Activated gamma-delta T cell treated with anti-CD3 and anti-CD28 coated beads, Interleukin-2, amount 50 U/mL, for 16 hours (primary cell): ENCODE measurements around the gene YPEL4.
"Not testable (repeated sequence)": the region's sequence is repeated elsewhere in the genome, so short reads cannot be mapped to it uniquely, and the experiment has no call there.

Experiments
- DNase-seq: peaks from one replicate; pipeline ENCODE4 v3.0.0-alpha.2; 2020; ENCODE audit warnings: low read depth

YPEL4 gene, protein sequence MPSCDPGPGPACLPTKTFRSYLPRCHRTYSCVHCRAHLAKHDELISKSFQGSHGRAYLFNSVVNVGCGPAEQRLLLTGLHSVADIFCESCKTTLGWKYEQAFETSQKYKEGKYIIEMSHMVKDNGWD

DNA sequence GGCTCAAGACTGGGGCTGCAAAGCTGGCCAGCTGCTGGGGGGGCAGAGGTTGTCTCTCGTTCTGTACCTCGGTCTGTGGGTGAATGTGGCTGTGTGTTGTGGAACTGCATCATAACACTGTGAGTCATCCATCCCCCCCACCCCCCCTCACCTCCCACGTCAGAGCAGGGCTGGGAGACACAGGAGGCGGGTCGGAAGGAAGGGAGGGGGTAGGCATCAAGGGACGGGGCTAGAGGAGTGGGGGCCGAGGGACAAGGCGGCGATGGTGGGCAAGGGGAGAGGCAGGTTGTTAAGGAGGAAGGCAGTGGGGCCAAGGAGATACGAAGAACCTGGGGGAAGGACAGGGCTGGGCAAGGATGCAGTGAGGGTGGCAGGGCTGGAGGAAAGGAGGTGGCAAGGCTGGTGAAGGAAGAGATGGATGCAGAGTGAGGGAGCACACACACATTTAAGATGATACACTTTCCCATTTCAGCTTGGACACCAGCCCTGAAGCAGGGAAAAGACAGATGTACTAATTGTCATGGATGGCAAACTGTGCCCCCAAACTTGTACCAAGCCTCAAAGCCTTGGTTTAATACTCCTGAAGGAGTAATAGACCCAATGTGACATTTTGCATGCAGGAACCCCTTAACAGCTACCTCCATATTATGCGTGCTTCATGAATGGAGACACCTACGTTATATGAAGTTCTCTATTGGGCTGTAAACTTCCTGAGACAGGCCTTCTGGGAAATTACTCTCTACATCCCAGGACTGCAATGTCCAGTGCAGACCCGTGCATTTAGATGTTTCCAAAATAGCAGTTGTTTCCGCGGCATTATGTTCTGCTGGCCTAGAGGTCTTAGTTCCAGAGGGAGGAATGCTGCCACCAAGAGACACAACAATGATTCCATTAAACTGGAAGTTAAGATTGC, at the start of gene YPEL4:
TSS of gene YPEL4 (minus strand) at position 87 of the 913 bp plus-strand sequence. CDS start 2,805 bp downstream, outside the sequence.
- DNase-seq = peak; percentile 55

DNA sequence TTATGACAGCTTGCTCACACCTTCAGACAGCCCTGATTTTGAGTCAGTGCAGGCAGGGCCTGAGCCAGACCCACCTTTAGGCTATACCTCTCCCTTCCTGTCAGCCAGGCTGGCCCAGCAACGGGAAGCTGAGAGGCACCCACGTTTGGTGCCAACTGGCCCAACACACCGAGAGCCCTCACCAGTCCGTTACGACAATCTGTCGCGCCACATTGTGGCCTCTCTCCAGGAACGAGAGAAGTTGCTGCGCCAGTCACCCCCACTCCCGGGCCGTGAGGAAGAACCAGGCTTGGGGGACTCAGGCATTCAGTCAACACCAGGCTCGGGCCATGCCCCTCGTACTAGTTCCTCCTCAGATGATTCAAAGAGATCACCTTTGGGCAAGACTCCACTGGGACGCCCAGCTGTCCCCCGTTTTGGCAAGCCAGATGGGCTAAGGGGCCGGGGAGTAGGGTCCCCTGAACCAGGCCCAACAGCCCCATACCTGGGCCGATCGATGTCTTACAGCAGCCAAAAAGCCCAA, 49.2 kb upstream of the YPEL4 start:
- no peak for DNase-seq

DNA sequence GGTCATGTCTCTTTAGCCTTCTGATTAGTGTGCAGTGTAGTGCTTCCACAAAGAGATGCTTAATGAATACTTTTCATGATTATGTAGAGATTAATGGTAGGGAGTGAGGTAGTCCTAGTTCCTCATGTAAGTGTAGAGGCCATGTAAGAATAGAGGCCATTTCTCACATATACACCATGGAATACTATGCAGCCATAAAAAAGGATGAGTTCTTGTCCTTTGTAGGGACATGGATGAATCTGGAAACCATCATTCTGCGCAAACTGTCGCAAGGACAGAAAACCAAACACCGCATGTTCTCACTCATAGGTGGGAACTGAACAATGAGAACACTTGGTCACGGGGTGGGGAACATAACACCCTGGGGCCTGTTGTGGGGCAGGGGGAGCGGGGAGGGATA, 40.8 kb upstream of the YPEL4 start:
- DNase-seq = not testable (repeated sequence)

DNA sequence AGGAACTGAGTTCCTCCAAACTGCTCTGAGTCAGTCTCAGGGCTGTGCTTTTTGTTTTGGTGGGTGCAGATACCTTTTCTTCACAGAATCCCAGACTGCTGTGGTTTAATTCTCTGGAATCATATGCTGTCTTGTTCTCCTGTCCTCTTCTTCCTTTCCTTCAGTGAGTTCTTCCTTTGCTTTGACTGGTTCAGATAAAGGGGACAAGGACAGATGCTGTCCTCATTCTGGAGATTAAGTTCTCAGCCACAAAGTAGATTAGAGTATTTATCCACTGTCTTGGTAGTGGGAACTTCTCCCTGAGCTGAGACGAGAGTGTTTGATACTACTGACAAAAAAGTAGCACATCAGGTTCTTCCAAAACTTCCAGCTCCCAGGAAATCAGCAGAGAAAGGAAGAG, 31.5 kb upstream of the YPEL4 start:
- DNase-seq = no peak

DNA sequence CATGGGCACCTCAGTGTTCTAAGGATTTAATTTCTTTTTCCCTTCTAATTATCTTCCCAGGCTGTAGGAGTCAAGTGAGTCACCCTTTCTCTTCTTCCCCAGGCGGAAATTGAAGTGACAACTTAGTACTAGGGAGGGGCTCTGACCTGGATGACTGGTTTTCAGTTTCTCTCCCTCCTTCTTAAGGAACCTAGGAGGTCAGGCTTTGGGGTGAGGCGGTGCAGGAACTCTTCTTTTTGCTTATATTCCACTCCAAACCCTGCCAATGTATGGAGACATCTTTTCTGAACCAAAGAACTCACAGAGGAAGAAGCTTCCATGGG, 30.8 kb upstream of the YPEL4 start:
- no peak for DNase-seq

DNA sequence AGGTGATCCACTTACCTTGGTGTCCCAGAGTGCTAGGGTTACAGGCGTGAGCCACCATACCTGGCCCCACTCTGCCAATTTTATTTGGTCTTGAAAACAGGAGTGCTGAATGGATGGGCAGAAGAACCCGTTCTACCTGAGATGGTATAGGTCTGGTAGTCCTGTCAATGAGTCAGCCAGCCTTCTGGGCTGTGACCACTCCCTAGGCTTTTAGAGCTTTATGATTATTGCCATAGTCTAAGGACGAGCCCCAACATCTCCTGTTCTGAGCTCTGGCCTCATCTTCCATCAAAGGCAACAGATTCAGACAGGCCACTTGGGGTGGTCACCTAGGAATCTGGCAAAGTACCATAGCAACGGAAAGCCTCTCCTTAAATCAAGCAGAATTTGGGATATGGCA, 29.7 kb upstream of the YPEL4 start:
- DNase-seq = no peak

DNA sequence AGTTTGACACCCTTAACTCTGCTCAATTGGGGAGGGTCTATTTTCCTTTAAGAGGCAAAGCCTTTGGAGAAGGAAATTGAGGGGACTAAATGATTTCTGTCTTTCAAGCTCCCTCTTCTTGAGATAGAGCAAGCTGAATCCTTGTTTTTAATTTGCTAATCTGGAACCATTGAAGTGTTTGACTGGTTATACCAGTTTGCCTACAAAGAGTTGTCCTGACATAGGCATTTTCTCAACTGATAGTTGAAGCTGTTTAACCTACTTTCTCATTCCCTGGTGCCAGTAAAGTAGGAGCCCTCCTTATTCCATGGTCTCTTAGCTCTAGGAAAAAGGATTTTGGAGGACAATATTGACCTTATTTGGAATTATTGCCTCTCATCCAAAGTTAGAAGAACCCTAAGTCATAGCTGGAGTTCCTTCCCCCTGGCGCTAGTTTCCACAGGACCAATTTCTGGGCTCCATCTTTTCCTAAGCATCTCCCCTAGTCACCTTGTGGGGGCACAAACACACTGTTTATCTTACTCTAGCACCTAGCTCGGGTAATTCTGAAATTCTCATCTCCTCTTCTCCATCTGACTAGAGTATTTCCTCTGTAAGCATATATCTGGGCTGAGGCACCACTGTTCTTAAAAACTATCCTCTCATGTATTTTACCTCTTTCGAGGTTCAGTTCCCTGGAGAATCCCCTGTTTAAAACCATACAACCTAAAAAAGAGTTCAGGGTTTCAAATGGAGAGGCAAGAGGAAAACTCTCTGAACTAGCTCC, 25.6 kb upstream of the YPEL4 start:
- DNase-seq = no peak

DNA sequence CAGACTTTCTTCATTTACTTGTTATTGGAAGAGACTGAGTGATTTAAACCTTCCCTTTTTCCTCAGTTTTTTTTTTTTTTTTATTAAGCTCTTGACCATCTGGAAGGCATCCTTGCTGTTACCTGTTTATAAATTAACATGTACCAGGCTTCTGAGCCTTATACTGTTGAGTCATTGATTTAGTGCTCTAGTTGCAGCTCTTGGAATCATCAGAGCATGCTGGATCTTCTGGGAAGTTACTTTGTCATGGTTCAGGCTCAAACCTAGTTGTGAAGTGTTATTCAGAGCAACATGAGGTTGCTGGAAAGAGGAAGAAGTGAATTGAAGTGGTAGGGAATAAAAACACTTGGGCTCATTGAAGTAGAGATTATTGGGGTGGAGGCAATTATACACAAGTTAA, 24.5 kb upstream of the YPEL4 start:
- DNase-seq = no peak

DNA sequence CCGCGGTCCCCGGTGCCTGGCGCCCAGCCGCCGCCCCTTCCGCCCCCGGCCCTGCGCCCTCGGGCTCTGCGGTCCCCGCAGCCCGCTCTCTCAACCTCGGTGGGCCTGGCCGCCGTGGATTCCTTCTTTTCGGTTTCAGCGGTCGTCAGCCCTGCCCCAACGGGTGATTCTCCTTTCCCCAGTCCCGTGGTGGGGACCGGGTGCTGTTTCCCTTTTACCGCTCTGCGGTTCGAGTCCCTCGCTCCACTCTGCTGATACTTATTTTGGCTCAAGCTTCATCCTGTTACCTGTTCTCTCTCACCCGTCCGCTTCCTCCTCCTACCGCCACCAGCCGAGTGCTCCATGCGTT, 18.7 kb upstream of the YPEL4 start:
- DNase-seq = peak; percentile 18

DNA sequence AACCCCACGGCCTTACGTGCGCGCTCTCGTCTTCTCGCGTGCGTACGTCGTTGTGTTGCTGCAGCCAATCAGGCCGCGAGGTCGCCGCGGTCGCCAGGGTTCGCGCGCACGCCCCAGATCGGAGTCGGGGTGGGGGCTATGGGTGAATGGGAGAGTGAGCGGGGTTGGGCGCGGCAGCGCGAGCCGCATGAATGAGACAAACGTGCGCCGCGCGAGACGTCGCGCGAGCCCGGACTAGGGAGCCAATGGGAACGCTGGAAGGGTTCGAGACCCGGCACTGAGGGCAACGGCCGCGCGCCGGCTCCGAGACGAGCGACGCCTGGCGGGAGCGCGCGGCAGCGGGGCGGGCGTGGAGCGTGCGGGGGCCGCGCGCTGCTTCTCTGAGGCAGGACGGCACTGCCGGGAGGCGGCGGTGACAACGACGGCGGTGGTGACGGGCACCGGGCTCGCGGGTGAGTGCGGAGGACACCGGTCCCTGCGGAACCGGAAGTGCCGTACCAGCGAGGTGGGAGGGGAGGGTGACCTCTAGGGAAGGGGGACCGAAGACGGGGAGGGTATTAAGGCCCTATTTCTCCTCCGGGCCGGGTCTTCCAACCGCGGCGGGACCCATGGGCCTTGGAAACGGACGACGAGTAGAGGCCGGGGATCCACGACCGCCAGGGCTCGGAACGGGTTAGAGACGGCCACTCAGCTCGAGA, 18.2 kb upstream of the YPEL4 start, which contains the start of gene ZDHHC5:
TSS of gene ZDHHC5 (plus strand) at position 379 of the 698 bp plus-strand sequence. CDS start 4,977 bp downstream, outside the sequence.
- peak; percentile 99 for DNase-seq

DNA sequence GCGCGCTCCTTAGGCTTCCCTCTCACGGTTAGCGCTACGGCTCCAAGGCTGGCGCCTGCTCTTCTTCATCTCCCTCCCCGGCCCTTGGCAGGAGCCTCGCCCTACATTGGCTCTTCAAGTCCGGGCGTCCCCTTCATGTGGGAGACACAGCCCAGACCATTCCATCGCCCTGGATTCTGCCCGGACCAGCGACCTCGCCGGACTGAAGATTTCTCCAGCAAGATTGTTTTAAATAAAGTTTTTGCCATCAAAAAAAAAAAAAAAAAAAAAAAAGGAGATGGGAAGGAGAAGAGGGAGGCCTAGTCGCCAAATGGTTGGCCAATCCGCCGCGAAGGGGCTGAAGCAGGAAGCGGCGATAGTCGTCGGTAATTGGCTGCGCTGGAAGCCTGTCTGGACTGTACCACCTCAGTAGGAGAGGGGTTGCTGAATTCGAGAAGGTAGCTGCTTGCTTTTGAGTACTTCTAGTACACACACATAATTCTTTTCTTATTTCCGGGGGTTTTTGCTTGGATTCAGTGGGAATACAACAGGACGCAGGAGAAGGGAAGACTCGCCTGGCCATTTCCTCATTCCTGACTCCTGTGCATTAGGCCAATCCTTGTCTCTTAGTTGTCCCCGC, 17.5 kb upstream of the YPEL4 start:
- peak; percentile 88 for DNase-seq

DNA sequence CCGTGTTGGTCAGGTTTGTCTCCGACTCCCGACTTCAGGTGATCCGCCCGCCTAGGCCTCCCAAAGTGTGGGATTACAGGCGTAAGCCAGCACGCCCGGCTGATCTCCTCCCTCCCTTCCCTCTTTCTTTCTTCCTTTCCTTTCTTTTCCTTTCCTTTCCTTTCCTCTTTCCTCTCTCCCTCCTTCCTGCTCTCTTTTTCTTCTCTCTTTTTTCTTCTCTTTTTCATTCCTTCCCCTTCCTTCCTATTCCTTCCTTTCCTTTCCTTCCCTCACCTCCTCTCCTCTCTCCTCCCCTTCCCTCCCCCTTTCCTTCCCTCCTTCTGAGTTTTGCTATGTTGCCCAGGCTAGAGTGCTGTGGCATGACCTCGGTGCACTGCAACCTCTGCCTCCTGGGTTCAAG, 14.3 kb upstream of the YPEL4 start:
- DNase-seq = no peak

DNA sequence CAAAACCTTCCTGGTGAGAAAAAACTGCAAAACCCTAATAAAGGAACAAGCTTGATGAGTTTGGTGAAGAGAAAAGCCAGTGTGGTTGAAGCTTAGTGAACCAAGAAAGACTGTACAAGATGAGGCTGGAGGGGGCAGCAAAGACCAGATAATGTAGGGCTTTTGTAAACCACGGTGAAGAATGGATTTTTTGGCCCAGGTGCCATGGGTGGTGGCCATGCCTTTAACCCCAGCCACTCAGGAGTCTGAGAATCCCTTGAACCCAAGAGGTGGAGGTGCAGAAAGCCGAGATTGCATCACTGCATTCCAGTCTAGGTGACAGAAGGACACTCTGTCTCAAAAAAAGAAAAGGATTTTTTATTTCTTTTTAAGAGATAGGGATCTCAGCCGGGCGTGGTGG, 13.2 kb upstream of the YPEL4 start:
- DNase-seq = no peak

DNA sequence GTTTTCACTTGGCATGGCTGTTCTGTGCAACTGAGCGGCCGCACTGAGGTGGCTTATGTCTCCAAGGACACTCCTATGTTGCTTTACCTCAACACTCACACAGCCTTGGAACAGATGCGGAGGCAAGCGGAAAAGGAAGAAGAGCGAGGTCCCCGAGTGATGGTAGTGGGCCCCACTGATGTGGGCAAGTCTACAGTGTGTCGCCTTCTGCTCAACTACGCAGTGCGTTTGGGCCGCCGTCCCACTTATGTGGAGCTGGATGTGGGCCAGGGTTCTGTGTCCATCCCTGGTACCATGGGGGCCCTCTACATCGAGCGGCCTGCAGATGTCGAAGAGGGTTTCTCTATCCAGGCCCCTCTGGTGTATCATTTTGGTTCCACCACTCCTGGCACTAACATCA, 10.0 kb upstream of the YPEL4 start:
- DNase-seq = no peak

DNA sequence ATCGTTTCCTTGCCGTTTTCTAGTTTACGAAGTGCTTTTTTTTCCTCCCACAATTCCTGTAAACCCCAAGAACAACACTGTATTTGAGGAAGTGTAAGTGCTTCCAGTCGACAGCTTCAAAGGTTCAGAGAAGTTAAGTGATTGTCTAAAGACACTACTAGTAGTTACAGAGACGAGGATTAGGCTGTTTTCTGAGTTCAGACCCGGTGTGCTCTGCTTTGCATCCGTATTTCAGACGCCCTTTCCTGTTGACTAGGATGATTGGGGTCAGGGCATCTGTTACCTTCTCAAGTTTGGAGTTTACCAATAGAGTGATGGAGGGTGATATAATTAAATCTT, 8.3 kb upstream of the YPEL4 start:
- no peak for DNase-seq

DNA sequence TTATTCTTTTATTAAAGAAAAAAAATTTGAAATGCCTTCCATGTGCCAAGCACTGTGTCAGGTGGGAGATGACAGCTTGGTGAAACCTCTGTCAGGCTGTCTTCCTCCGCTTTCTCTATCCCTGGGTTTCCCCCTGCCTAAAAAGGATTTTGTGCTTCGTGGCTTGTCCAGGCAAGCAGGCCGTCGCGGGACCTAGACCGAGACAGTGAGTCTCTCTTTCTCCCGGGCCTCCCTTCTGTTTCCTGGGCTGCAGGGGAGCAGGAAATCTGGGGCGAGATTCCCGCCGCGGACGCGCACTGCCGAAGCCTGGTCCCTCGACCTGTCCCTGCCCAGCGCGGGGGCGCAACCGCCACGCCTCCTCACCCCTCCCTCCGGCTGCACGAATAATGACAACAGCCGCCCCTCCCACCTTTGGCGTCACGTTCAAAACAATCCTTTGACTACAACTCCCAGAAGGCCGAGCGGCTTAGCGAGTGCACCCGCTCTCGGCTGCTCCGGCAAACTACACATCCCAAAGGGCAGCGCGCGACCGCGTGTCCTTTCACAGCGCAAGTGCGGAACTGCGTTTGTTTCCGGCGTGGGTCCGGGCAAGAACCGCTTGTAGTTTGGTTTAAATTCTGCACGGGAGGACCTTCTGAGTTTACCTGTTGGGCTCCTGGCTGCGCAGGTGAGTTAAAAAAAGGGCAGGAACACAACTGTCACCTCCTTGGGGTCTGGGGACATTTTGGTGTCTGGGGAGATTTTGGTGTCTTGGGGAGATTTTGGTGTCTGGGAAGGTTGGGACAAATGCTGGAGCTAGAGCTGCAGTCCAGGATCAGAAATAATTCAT, 7.7 kb upstream of the YPEL4 start, which contains the start of gene CLP1:
TSS of gene CLP1 (plus strand) at position 569 of the 829 bp plus-strand sequence. CDS start 1,715 bp downstream, outside the sequence.
- peak; percentile 99 for DNase-seq

DNA sequence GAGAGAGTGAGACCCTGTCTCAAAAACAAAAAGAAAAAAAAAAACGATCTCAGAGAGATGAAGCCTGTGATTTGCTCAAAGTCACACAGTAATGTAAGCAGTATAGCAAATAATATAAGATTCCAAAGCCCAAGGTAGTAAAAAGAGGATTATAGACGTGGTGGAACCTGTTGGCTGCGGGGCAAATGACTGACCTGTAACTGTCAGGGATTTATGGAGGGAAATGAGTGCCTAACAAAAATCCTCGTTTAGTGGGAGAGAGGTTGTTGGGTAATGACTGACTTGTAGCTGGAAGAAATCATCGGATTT, 7.1 kb upstream of the YPEL4 start:
- no peak for DNase-seq

DNA sequence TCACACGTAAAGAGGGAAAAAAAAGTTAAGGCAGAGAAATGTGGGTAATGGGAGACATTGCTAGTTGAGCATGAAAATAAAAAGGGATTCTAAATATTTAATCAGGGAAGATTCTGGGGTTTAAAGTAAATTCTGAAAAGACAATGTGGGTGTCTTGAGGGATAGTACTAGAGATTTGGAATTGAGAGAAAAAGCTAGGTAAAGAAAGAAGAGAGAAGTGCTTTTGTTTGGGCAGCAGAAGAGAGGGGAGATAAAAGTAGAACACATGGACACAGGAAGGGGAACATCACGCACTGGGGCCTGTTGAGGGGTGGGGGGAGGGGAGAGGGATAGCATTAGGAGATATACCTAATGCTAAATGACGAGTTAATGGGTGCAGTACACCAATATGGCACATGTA, 3.5 kb upstream of the YPEL4 start:
- DNase-seq = no peak

DNA sequence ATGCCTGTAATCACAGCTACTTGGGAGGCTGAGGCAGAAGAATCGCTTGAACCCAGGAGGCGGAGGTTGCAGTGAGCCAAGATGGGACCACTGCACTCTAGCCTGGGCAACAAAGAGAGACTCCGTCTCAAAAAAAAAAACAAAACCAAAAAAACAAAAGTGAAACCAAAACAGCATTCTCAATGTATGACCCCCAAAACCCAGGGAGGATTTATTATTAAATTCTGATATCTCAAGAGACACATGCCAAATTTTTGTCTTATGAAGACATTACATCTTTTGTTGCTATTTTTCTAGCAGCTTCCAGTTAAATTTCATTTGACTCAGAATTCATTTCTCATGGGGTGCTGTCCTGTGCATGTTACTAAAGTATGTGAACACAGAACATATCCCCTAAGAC, 3.0 kb upstream of the YPEL4 start:
- DNase-seq = no peak

DNA sequence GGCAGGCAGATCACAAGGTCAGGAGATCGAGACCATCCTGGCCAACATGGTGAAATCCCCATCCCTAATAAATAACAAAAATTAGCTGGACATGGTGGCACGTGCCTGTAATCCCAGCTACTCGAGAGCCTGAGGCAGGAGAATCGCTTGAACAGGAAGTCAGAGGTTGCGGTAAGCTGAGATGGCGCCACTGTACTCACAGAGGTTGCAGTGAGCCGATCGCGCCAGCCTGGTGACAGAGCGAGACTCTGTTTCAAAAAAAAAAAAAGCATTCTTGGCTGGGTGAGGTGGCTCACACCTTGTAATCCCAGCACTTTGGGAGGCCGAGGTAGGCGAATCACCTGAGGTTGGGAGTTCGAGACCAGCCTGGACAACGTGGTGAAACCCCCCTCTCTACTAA, 2.5 kb upstream of the YPEL4 start:
- not testable (repeated sequence) for DNase-seq

DNA sequence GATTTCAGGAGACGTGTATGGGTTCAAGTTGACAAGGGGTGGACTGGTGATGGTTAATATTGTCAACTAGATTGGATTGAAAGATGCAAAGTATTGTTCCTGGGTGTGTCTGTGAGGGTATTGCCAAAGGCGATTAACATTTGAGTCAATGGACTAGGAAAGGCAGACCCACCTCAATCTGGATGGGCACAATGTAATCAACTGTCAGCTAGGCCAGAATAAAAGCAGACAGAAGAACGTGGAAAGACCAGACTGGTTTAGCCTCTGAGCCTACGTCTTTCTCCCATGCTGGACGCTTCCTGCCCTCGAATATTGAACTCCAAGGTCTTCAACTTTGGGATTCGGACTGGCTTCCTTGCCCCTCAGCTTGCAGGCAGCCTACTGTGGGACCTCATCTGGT, 1.7 kb upstream of the YPEL4 start:
- no peak for DNase-seq
